PFSK-1 (cell line): ENCODE data around the gene CALB2.

Source experiments
- REST ChIP-seq, 2 experiments: IDR thresholded peaks; 2 replicates each; pipeline versions ENCODE4 v1.6.1 to v1.8.0; 2011 to 2012; ENCODE audit warnings: low read depth in 2 of 2, low read length in 2 of 2, control low read depth in 1 of 2, inconsistent platforms in 1 of 2, mild to moderate bottlenecking in 1 of 2, moderate library complexity in 1 of 2; ENCODE audit not compliant: insufficient read depth in 1 of 2
- SIN3A ChIP-seq: IDR thresholded peaks from 2 replicates; pipeline ENCODE4 v1.6.1; 2012; ENCODE audit warnings: mild to moderate bottlenecking, low read length, moderate library complexity, borderline replicate concordance; ENCODE audit not compliant: insufficient read depth

DNA sequence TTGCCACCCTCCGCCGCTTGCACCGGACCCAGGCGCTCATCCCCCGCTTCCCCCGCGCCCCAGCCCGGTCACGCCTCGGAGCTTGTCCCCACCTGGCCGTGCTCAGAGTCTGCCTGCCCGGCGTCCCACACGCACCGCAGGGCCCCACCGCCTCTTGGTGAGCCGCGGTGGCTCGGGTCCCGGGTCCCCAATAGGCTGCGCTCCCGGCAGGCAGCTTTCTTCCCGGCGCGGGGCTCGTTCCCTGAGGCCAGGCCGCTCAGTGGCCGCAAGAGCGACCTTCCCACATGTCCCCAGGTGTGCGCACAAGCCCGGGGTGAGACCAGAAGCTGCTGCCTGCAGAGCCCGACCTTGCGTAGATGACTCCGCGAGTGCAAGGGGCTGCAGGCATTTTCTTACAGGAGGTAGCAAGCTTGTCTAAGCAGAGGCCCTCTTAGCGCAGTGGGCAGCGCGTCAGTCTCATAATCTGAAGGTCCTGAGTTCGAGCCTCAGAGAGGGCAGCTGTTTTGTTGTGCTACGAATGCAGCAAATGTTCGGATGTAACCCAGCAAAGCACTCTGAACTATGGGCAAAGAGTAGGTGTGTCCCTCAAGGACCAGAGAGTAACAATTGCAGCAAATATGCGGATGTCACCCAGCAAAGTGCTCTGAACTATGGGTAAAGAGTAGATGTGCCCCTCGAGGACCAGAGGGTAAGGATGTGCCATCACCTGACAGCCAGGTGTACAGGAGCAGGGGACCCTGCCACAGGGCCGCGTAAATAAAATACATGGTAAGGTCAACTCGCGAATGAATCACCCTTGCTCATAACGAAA lies 67.8 kb downstream of the CALB2 start:
- TF ChIP-seq REST (IDR thresholded peaks at IDR 0.05; ENCODE audit: insufficient read depth in 1 of 2, low read depth in 2 of 2, low read length in 2 of 2) (no peak), SIN3A (no peak)
